Panc1 (cell line): Measurements from ENCODE around the gene PDE11A. TPM values are rescaled to one million over a fixed set of nuclear protein-coding genes. Genes with fewer than 3 reads are reported as not detected.

Source experiments
- ATAC-seq: fragments of 200-7000 bp; cut with Tn5 transposase; 2 replicates; pipeline ENCODE4 v1.9.1; 2020; ENCODE audit warnings: mild to moderate bottlenecking, moderate library complexity
- BruUV-seq: library from RNA; stranded (reverse); fragments of 400-500 nt; replicated peaks from 2 replicates; lab custom pipeline; 2021; lab: Mats Ljungman, UMichigan
- CTCF ChIA-PET: fragments of 300-600 bp; sonication (Branson Sonifier 250); formaldehyde crosslinking; loops from one replicate; lab custom pipeline; 2022; ENCODE audit warnings: antibody characterized with exemption; lab: Charles Lee
- POLR2A ChIA-PET: fragments of 300-600 bp; sonication (Branson Sonifier 250); formaldehyde crosslinking; loops from one replicate; lab custom pipeline; 2022; ENCODE audit warnings: antibody characterized with exemption; lab: Charles Lee
- DNase-seq: peaks from one replicate; pipeline ENCODE4 v3.0.0-alpha.2; 2010; ENCODE audit warnings: low read depth, low spot score
- H3K27ac ChIP-seq: 2 replicates; pipeline ENCODE4 v1.5.1; 2011; ENCODE audit warnings: mild to moderate bottlenecking, low read length, inconsistent platforms
- H3K27me3 ChIP-seq: fragments of 200-500 bp; sonication (Bioruptor generic); 2 replicates; pipeline ENCODE4 v1.6.0; 2014; ENCODE audit warnings: low read length, inconsistent platforms; ENCODE audit not compliant: control insufficient read depth, insufficient read depth
- H3K36me3 ChIP-seq: fragments of 200-500 bp; sonication (Bioruptor generic); 2 replicates; pipeline ENCODE4 v1.5.1; 2014; ENCODE audit warnings: inconsistent platforms, mild to moderate bottlenecking, low read length, moderate library complexity; ENCODE audit not compliant: control insufficient read depth, insufficient read depth
- H3K4me1 ChIP-seq: 2 replicates; pipeline ENCODE4 v1.5.1; 2011; ENCODE audit warnings: inconsistent platforms, mild to moderate bottlenecking, low read length, moderate library complexity; ENCODE audit not compliant: control insufficient read depth, insufficient read depth
- H3K4me3 ChIP-seq, 2 experiments: 2 replicates each; pipeline ENCODE4 v1.5.1; 2011 to 2012; ENCODE audit warnings: low read depth in 2 of 2, low read length in 2 of 2, mild to moderate bottlenecking in 2 of 2, inconsistent platforms in 1 of 2, moderate library complexity in 1 of 2
- H3K9me3 ChIP-seq: fragments of 200-500 bp; sonication (Bioruptor generic); 2 replicates; pipeline ENCODE4 v1.5.1; 2014; ENCODE audit warnings: low read depth, mild to moderate bottlenecking, inconsistent platforms, low read length, moderate library complexity; ENCODE audit not compliant: control insufficient read depth, insufficient read depth
- CTCF ChIP-seq: fragments of 450-650 bp; IDR thresholded peaks from 2 replicates; pipeline ENCODE4 v1.5.1; 2017; ENCODE audit warnings: mild to moderate bottlenecking
- POLR2AphosphoS5 ChIP-seq: IDR thresholded peaks from 2 replicates; pipeline ENCODE4 v1.6.1; 2012; ENCODE audit warnings: mild to moderate bottlenecking, low read depth, low read length, moderate library complexity
- REST ChIP-seq, 2 experiments: IDR thresholded peaks; 2 replicates each; pipeline ENCODE4 v1.6.1; 2011 to 2012; ENCODE audit warnings: low read depth in 2 of 2, control low read depth in 1 of 2, low read length in 1 of 2, mild to moderate bottlenecking in 1 of 2, moderate library complexity in 1 of 2; ENCODE audit not compliant: insufficient read depth in 1 of 2
- SIN3A ChIP-seq: IDR thresholded peaks from 2 replicates; pipeline ENCODE4 v1.6.1; 2012; ENCODE audit warnings: low read depth, mild to moderate bottlenecking, low read length, moderate library complexity, borderline replicate concordance; ENCODE audit not compliant: insufficient read depth
- TCF7L2 ChIP-seq: IDR thresholded peaks from 2 replicates; pipeline ENCODE4 v1.6.1; 2011; ENCODE audit warnings: mild to moderate bottlenecking, low read depth, low read length, inconsistent platforms
- in situ Hi-C: cut with HindIII; loops from 2 replicates; pipeline ENCODE4 v1.10.0; 2016; ENCODE audit warnings: low sequenced_read_pairs, low pct_unique_long_range_greater_than_20kb
- intact Hi-C: fragments of 100-400 bp; cut with micrococcal nuclease; formaldehyde crosslinking; loops from one replicate; pipeline ENCODE4 v1.10.0; 2022; ENCODE audit not compliant: unreplicated experiment
- total RNA-seq: library from RNA; stranded (reverse); gene quantifications from one replicate; pipeline ENCODE4 v1.2.1, GENCODE V29; 2021; ENCODE audit not compliant: unreplicated experiment

PDE11A gene
- total RNA-seq, 1 experiment from 2014 or later: not detected

- no peak overlapping the region for H3K4me3 ChIP-seq
- TF ChIP-seq SIN3A (no peak), POLR2AphosphoS5 (no peak), CTCF (no peak), TCF7L2 (no peak), REST (IDR thresholded peaks at IDR 0.05; ENCODE audit: insufficient read depth in 1 of 2, low read depth in 2 of 2, low read length in 1 of 2) (no peak)
- no peak overlapping the region for H3K27ac ChIP-seq
- H3K27me3 ChIP-seq: 0 out of 2 replicates have a peak, but pooled peaks cover 2% of the 10 kb centered on the region
- ATAC-seq (no peak), DNase-seq (no peak)
- in situ Hi-C loops: no loop called here
- ChIA-PET POLR2A (no interaction called here), CTCF (no interaction called here)
- H3K9me3 ChIP-seq: no peaks in the 10 kb centered on the region
- BruUV-seq: no TSS peak
- no peaks in the 10 kb centered on the region for H3K4me1 ChIP-seq
- no peaks in the 10 kb centered on the region for H3K36me3 ChIP-seq
- intact Hi-C loops: loop anchor here (10.0 kb wide), 1 partner anchor 121 kb away; no protein-coding TSS in a partner anchor
Measured at GRCh38 chr2:178106053-178106452, 33.5 kb upstream of the PDE11A start.

GRCh38 chr2:178105566-178105965 lies 33.0 kb upstream of the PDE11A start:
- no peaks in the 10 kb centered on the region for H3K4me1 ChIP-seq
- CTCF ChIA-PET: no interaction called here
- intact Hi-C loops: loop anchor here (10.0 kb wide), 1 partner anchor 121 kb away; no protein-coding TSS in a partner anchor
- no peak for ATAC-seq
- TF ChIP-seq SIN3A (no peak), POLR2AphosphoS5 (no peak), CTCF (no peak), TCF7L2 (no peak), REST (IDR thresholded peaks at IDR 0.05; ENCODE audit: insufficient read depth in 1 of 2, low read depth in 2 of 2, low read length in 1 of 2) (no peak)
- no peak overlapping the region for H3K27ac ChIP-seq
- H3K9me3 ChIP-seq: no peaks in the 10 kb centered on the region
- POLR2A ChIA-PET: no interaction called here
- DNase-seq: no peak
- no TSS peak for BruUV-seq
- H3K4me3 ChIP-seq: no peak overlapping the region
- no peaks in the 10 kb centered on the region for H3K36me3 ChIP-seq
- in situ Hi-C loops: no loop called here
- H3K27me3 ChIP-seq: 0 out of 2 replicates have a peak, but pooled peaks cover 2% of the 10 kb centered on the region
